Aorta (tissue), 5 donors: ENCODE data around the gene CAMSAP2. TPM values are rescaled to one million over a fixed set of nuclear protein-coding genes. Genes with fewer than 3 reads are reported as not detected.

Experiments
- ATAC-seq: fragments of 200-7000 bp; cut with Tn5 transposase; one replicate; pipeline ENCODE4 v1.9.1; 2022; ENCODE audit warnings: moderate library complexity; ENCODE audit not compliant: low FRiP score
- DNase-seq, 2 donors: peaks; one replicate each; pipeline ENCODE4 v3.0.0-alpha.2; 2020
- H3K27ac ChIP-seq, 2 donors: one replicate each; pipeline ENCODE4 v1.5.1; 2013; ENCODE audit warnings: low read length in 2 of 2, mild to moderate bottlenecking in 2 of 2, moderate library complexity in 2 of 2, control low read depth in 1 of 2, inconsistent platforms in 1 of 2, low read depth in 1 of 2
- H3K27me3 ChIP-seq, 2 donors: one replicate each; pipeline ENCODE4 v1.6.1; 2013; ENCODE audit warnings: control low read depth in 1 of 2, low read length in 1 of 2, mild to moderate bottlenecking in 1 of 2, moderate library complexity in 1 of 2; ENCODE audit not compliant: insufficient read depth in 2 of 2, control insufficient read depth in 1 of 2
- H3K36me3 ChIP-seq, 2 donors: one replicate each; pipeline ENCODE4 v1.6.1; 2013; ENCODE audit warnings: control low read depth in 1 of 2, low read length in 1 of 2, mild to moderate bottlenecking in 1 of 2; ENCODE audit not compliant: insufficient read depth in 2 of 2, control insufficient read depth in 1 of 2
- H3K4me1 ChIP-seq, 2 donors: one replicate each; pipeline ENCODE4 v1.6.1; 2013; ENCODE audit warnings: low read length in 2 of 2, control low read depth in 1 of 2, mild to moderate bottlenecking in 1 of 2, moderate library complexity in 1 of 2; ENCODE audit not compliant: insufficient read depth in 2 of 2, control insufficient read depth in 1 of 2
- H3K4me3 ChIP-seq, 2 donors: one replicate each; pipeline ENCODE4 v1.5.1; 2013; ENCODE audit warnings: low read length in 2 of 2, control low read depth in 1 of 2, mild to moderate bottlenecking in 1 of 2
- H3K9me3 ChIP-seq: one replicate; pipeline ENCODE4 v1.6.1; 2013; ENCODE audit warnings: mild to moderate bottlenecking, low read length; ENCODE audit not compliant: control insufficient read depth
- WGBS, 2 donors: extraction: QIAGEN DNeasy Blood & Tissue Kit; methylation state at CpG; one replicate each; pipeline ENCODE4 v1.1.7; 2013; 5-methylcytosine and 5-hydroxymethylcytosine counted together
- intact Hi-C, 2 donors: fragments of 100-400 bp; cut with DNase I; formaldehyde crosslinking; loops; one replicate each; pipeline versions ENCODE4 v1.14.2 to v1.15.0; 2022
- polyA plus RNA-seq, 2 donors: library from polyadenylated mRNA; stranded (reverse); fragments of 200-250 nt; gene quantifications; one replicate each; pipeline ENCODE4 v1.2.3, GENCODE V29; 2013
- total RNA-seq, 2 donors: library from RNA; stranded (reverse); fragmentation: NEBNext Ultra II Directional; extraction: Animal tissue kit (Norgen Biotek cat#: 25700); gene quantifications; one replicate each; pipeline ENCODE4 v1.2.1, GENCODE V29; 2021
- donor health status: healthy with polysubstance abuse.
- donor health status: Bipolar disorder and iron deficiency.
- donor health status: DM: no; HTN: no; CAD: no.
- donor health status: DM: no; HTN: no; CAD: no.
- donor health status: DM: yes; HTN: yes; CAD: no.

The CAMSAP2 gene
- total and polyA plus RNA-seq, 4 donors: 10.1 to 51.9 (median 31.9) TPM

GRCh38 chr1:200857804-200858203, 119.1 kb downstream of the CAMSAP2 start:
- ATAC-seq (no peak), DNase-seq (no peak)
- intact Hi-C loops: no loop called here
- Histone ChIP-seq H3K9me3 (no peaks in the 10 kb centered on the region), H3K27me3 (no peaks in the 10 kb centered on the region), H3K36me3 (peaks cover 8% of the 10 kb centered on the region in 2 donors), H3K4me1 (no peaks in the 10 kb centered on the region), H3K27ac (no peak overlapping the region), H3K4me3 (no peak overlapping the region)
- WGBS, 2 donors: 85 to 96% methylated on average over 1 of the region's 1 CpG

- 92 to 94% methylated on average over 2 of the region's 2 CpGs for WGBS, 2 donors
- H3K4me1 ChIP-seq: no peaks in the 10 kb centered on the region
- no peak overlapping the region for H3K4me3 ChIP-seq
- H3K27me3 ChIP-seq: no peaks in the 10 kb centered on the region
- ATAC-seq: no peak
- H3K9me3 ChIP-seq: no peaks in the 10 kb centered on the region
- DNase-seq: no peak
- intact Hi-C loops: no loop called here
- no peak overlapping the region for H3K27ac ChIP-seq
- peaks cover 0 to 3% of the 10 kb centered on the region in 2 donors for H3K36me3 ChIP-seq
Observed at GRCh38 chr1:200861937-200862647, 123.4 kb downstream of the CAMSAP2 start.

- DNase-seq (no peak), ATAC-seq (no peak)
- no peaks in the 10 kb centered on the region for H3K27me3 ChIP-seq
- H3K9me3 ChIP-seq: no peaks in the 10 kb centered on the region
- no peak overlapping the region for H3K27ac ChIP-seq
- no peak overlapping the region for H3K4me3 ChIP-seq
- no peaks in the 10 kb centered on the region for H3K4me1 ChIP-seq
- intact Hi-C loops: no loop called here
- 92 to 93% methylated on average over 9 of the region's 9 CpGs for WGBS, 2 donors
- H3K36me3 ChIP-seq: peaks cover 0 to 3% of the 10 kb centered on the region in 2 donors
Observed at GRCh38 chr1:200862713-200863415, 124.2 kb downstream of the CAMSAP2 start.

- ATAC-seq: no peak
- WGBS, 2 donors: 66 to 76% methylated on average over 3 of the region's 3 CpGs
- Histone ChIP-seq H3K27me3 (no peaks in the 10 kb centered on the region), H3K36me3 (peaks cover 0 to 3% of the 10 kb centered on the region in 2 donors), H3K27ac (no peak overlapping the region), H3K4me1 (no peaks in the 10 kb centered on the region), H3K9me3 (no peaks in the 10 kb centered on the region), H3K4me3 (no peak overlapping the region)
- intact Hi-C loops: no loop called here
- no peak for DNase-seq
Observed at GRCh38 chr1:200866116-200866515, 127.4 kb downstream of the CAMSAP2 start.

- Histone ChIP-seq H3K27me3 (no peaks in the 10 kb centered on the region), H3K4me1 (no peaks in the 10 kb centered on the region), H3K4me3 (no peak overlapping the region), H3K36me3 (peaks cover 0 to 3% of the 10 kb centered on the region in 2 donors), H3K27ac (no peak overlapping the region), H3K9me3 (no peaks in the 10 kb centered on the region)
- no peak for DNase-seq
- 32 to 40% methylated on average over 5 of the region's 5 CpGs for WGBS, 2 donors
- intact Hi-C loops: no loop called here
- no peak for ATAC-seq
Observed at GRCh38 chr1:200866521-200866920, 127.8 kb downstream of the CAMSAP2 start.

DNA sequence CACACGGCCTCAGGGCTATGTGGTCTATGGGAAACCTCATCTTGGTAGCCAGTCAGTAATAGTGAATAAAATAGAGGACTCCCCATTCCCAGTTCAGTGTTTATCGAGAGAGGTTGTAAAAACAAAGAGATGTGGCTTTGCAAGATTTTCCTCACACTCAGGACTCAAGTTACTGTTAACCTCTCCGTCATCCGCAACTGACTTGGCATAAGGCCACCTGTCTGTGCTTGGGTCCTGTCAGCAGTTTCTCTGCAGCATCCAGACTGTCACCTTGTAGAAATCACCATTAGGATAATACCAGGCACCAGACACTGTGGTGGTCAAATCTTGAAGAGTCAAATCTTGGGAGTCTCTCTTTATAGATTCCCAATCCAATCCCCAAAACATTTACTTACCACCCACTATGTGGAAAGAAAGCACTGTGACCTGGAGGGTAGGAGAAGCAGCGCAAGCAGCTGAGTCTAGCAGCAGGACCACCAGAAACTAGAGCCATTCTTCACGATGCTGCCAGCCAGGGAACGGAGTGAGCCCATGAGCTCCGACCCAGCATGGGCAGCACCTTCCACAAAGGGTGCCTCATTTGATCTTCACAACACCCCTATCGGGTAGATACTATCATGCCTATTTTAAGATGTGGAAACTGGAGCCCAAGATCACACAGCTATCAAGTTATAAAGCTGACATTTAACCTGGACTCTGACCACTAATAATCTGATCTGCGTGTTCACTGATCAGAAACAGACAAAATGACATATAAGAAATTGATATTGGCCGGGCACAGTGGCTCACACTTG, 128.5 kb downstream of the CAMSAP2 start:
- intact Hi-C loops: no loop called here
- ATAC-seq (no peak), DNase-seq (no peak)
- Histone ChIP-seq H3K36me3 (peaks cover 0 to 3% of the 10 kb centered on the region in 2 donors), H3K27ac (no peak overlapping the region), H3K9me3 (no peaks in the 10 kb centered on the region), H3K27me3 (no peaks in the 10 kb centered on the region), H3K4me1 (no peaks in the 10 kb centered on the region), H3K4me3 (no peak overlapping the region)
- 39 to 43% methylated on average over 11 of the region's 11 CpGs for WGBS, 2 donors

GRCh38 chr1:200869376-200869752, 130.7 kb downstream of the CAMSAP2 start:
- DNase-seq (no peak), ATAC-seq (no peak)
- no peak overlapping the region for H3K27ac ChIP-seq
- no peak overlapping the region for H3K4me3 ChIP-seq
- intact Hi-C loops: no loop called here
- H3K4me1 ChIP-seq: no peaks in the 10 kb centered on the region
- H3K36me3 ChIP-seq: no peaks in the 10 kb centered on the region
- no peaks in the 10 kb centered on the region for H3K27me3 ChIP-seq
- 90 to 95% methylated on average over 5 of the region's 5 CpGs for WGBS, 2 donors
- no peaks in the 10 kb centered on the region for H3K9me3 ChIP-seq

DNA sequence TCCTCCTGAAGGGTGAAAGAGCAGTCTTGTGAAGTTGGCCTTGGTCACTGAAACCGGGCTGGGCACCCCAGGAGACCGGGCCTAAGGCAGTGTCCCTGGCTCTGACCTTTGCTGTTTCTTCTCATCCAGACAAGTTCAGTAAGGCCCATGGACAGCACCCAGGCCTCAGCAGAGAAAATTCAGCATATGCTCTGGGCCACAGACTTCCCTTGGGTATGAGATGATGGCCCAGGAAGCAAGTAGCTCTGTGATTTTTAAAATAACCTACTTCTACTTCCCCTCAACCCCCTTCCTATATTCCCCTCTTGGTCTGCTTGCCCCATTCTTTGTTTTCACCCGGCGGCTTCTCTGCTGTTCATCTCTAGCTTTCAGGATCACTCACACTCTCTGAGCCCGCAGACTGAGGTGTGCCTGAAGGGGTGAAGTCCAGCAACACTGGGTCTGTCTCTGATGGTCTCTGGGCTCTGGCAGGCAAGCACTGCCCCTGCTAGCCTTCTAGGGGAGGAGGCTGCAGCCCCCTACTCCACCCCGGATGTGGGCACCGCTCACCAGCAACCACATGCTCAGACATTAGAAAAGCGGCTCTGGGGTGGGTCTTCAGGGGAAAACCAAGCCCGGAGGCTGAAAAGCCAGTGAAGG, 131.2 kb downstream of the CAMSAP2 start:
- DNase-seq (no peak), ATAC-seq (no peak)
- intact Hi-C loops: no loop called here
- Histone ChIP-seq H3K4me1 (no peaks in the 10 kb centered on the region), H3K9me3 (no peaks in the 10 kb centered on the region), H3K27me3 (no peaks in the 10 kb centered on the region), H3K4me3 (no peak overlapping the region), H3K36me3 (no peaks in the 10 kb centered on the region), H3K27ac (no peak overlapping the region)
- WGBS, 2 donors: 88 to 93% methylated on average over 9 of the region's 9 CpGs
